Natural killer cell (primary cell): Measurements from ENCODE around the gene ERP27. TPM values are rescaled to one million over a fixed set of nuclear protein-coding genes. Genes with fewer than 3 reads are reported as not detected.
A peak's percentile ranks its signal among the peaks of the same experiment; 100 is the strongest.

Source experiments
- ATAC-seq, 3 donors: fragments of 150-1000 bp in 2 of 3; fragments of 200-7000 bp in 1 of 3; cut with Tn5 transposase; 1 replicate in 1 of 3; 2 replicates in 2 of 3; pipeline ENCODE4 v1.10.0; 2021; ENCODE audit warnings: mild to moderate bottlenecking in 2 of 3, moderate library complexity in 2 of 3
- DNase-seq, 2 donors: peaks; one replicate each; pipeline versions ENCODE4 v3.0.0 to v3.0.0-alpha.2; 2013 to 2021; ENCODE audit warnings: mixed read lengths in 1 of 2
- H3K27ac ChIP-seq: one replicate; pipeline ENCODE4 v1.5.1; 2013; ENCODE audit warnings: mild to moderate bottlenecking, low read length
- H3K27me3 ChIP-seq: one replicate; pipeline ENCODE4 v1.6.1; 2013; ENCODE audit warnings: low read length; ENCODE audit not compliant: control insufficient read depth, insufficient read depth
- H3K36me3 ChIP-seq: one replicate; pipeline ENCODE4 v1.6.1; 2013; ENCODE audit warnings: low read length; ENCODE audit not compliant: control insufficient read depth, insufficient read depth
- H3K4me1 ChIP-seq: one replicate; pipeline ENCODE4 v1.6.1; 2013; ENCODE audit warnings: low read length; ENCODE audit not compliant: control insufficient read depth, insufficient read depth
- H3K4me3 ChIP-seq: one replicate; pipeline ENCODE4 v1.5.1; 2013; ENCODE audit warnings: low read length
- H3K9me3 ChIP-seq: one replicate; pipeline ENCODE4 v1.6.1; 2013; ENCODE audit warnings: low read length; ENCODE audit not compliant: control insufficient read depth, insufficient read depth
- H3K27ac Mint-ChIP-seq, 2 donors: one replicate each; pipeline ENCODE4 v1.8.0; 2022; ENCODE audit warnings: mild to moderate bottlenecking in 2 of 2, mixed read lengths in 2 of 2, moderate library complexity in 1 of 2
- H3K27me3 Mint-ChIP-seq, 2 donors: one replicate each; pipeline ENCODE4 v1.8.0; 2022; ENCODE audit warnings: low read depth in 2 of 2, mixed read lengths in 2 of 2
- H3K36me3 Mint-ChIP-seq: one replicate; pipeline ENCODE4 v1.8.0; 2022; ENCODE audit warnings: mixed read lengths
- H3K4me1 Mint-ChIP-seq, 2 donors: one replicate each; pipeline ENCODE4 v1.8.0; 2022; ENCODE audit warnings: mixed read lengths in 2 of 2
- H3K4me3 Mint-ChIP-seq: one replicate; pipeline ENCODE4 v1.8.0; 2022; ENCODE audit warnings: mild to moderate bottlenecking, moderate library complexity, mixed read lengths
- H3K9me3 Mint-ChIP-seq, 2 donors: one replicate each; pipeline ENCODE4 v1.8.0; 2022; ENCODE audit warnings: mixed read lengths in 2 of 2
- CTCF ChIP-seq: fragments of 200-600 bp; IDR thresholded peaks from one replicate; pipeline ENCODE4 v1.8.0; 2022; ENCODE audit warnings: antibody characterized with exemption
- WGBS: methylation state at CpG from one replicate; pipeline ENCODE4 v1.1.7; 2013; ENCODE audit warnings: missing lambda C conversion rate; ENCODE audit not compliant: insufficient coverage; 5-methylcytosine and 5-hydroxymethylcytosine counted together
- intact Hi-C: fragments of 100-400 bp; cut with micrococcal nuclease; formaldehyde crosslinking; loops from one replicate; pipeline ENCODE4 v1.14.2; 2022
- total RNA-seq, 4 donors: library from RNA; stranded (reverse); fragments of 120-200 nt in 1 of 4; gene quantifications; one replicate each; pipeline versions ENCODE4 v1.2.3 to v1.2.4, GENCODE V29; 2013 to 2022

The ERP27 gene
- total RNA-seq, 3 donors from 2014 or later (not counting 1 experiment from before 2014, with no cell fraction given): 9.8 to 15.2 (median 12.3) TPM

GRCh38 chr12:14950421-14950820 is 12.1 kb upstream of the ERP27 start:
- H3K27me3 ChIP-seq: no peaks in the 10 kb centered on the region
- 48% methylated on average over 2 of the region's 4 CpGs for WGBS
- peak overlapping the region; percentile 81 for H3K27ac ChIP-seq
- Mint-ChIP-seq H3K4me1 (peaks cover 85 to 92% of the 10 kb centered on the region in 2 donors), H3K27me3 (no peaks in the 10 kb centered on the region), H3K27ac (peak overlapping the region; percentile 94 to 95), H3K9me3 (no peaks in the 10 kb centered on the region), H3K4me3 (peak overlapping the region; percentile 80), H3K36me3 (peaks cover 45% of the 10 kb centered on the region)
- H3K4me1 ChIP-seq: peaks cover 49% of the 10 kb centered on the region
- no peaks in the 10 kb centered on the region for H3K9me3 ChIP-seq
- no peak for ATAC-seq
- TF ChIP-seq CTCF: no peak
- H3K4me3 ChIP-seq: no peak overlapping the region
- peaks cover 63% of the 10 kb centered on the region for H3K36me3 ChIP-seq
- peak in 1 of 2 donors; percentile 40 for DNase-seq
- intact Hi-C loops: no loop called here

GRCh38 chr12:14949631-14950030 is 11.3 kb upstream of the ERP27 start:
- Histone ChIP-seq H3K9me3 (no peaks in the 10 kb centered on the region), H3K36me3 (peaks cover 65% of the 10 kb centered on the region), H3K27ac (peak overlapping the region; percentile 81), H3K27me3 (no peaks in the 10 kb centered on the region), H3K4me3 (no peak overlapping the region), H3K4me1 (peaks cover 49% of the 10 kb centered on the region)
- no peaks in the 10 kb centered on the region for H3K27me3 Mint-ChIP-seq
- peaks cover 93 to 97% of the 10 kb centered on the region in 2 donors for H3K4me1 Mint-ChIP-seq
- peak overlapping the region; percentile 94 to 95 for H3K27ac Mint-ChIP-seq
- peaks cover 52% of the 10 kb centered on the region for H3K36me3 Mint-ChIP-seq
- intact Hi-C loops: no loop called here
- WGBS: 78% methylated on average over 5 of the region's 5 CpGs
- ATAC-seq (no peak), DNase-seq (peak in 1 of 2 donors; percentile 42)
- H3K9me3 Mint-ChIP-seq: no peaks in the 10 kb centered on the region
- TF ChIP-seq CTCF: no peak
- peak overlapping the region; percentile 80 for H3K4me3 Mint-ChIP-seq

DNA sequence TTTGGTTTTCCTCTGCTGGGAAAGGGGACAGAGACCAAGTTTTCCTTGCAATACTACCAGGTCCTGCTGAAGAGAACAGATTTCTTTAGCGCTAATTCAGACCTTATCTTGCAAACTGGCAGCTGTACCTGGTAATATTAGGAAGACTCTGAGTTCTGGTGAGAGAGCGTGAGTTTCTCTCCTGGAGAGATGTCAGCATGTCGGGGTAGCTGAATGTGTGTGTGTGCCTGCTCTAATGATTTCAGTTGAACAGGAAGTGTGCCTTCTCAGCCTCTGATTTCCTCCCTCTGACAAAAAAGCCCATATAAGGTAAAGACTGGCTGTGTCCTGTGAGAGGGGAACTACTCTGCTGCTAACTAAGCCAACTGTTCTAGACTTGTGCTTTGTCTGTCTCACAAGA is 10.3 kb upstream of the ERP27 start:
- H3K4me3 Mint-ChIP-seq: peak overlapping the region; percentile 80

More for the DNA sequence above, 10.3 kb upstream of the ERP27 start:
- DNase-seq (peak in 1 of 2 donors; percentile 89), ATAC-seq (peak; percentile 77 to 93 (median 87))
- intact Hi-C loops: loop anchor here (1.0 kb wide), 1 partner anchor 13 kb away; the partner anchor contains the start of gene ARHGDIB
- H3K27me3 Mint-ChIP-seq: no peaks in the 10 kb centered on the region
- H3K27ac ChIP-seq: peak overlapping the region; percentile 81
- WGBS: 0% methylated on average over 3 of the region's 3 CpGs
- no peaks in the 10 kb centered on the region for H3K27me3 ChIP-seq
- no peaks in the 10 kb centered on the region for H3K9me3 ChIP-seq
- TF ChIP-seq CTCF: no peak
- peaks cover 70% of the 10 kb centered on the region for H3K36me3 ChIP-seq
- H3K4me3 ChIP-seq: no peak overlapping the region
- H3K4me1 Mint-ChIP-seq: peaks cover 86 to 91% of the 10 kb centered on the region in 2 donors
- no peaks in the 10 kb centered on the region for H3K9me3 Mint-ChIP-seq
- peaks cover 41% of the 10 kb centered on the region for H3K4me1 ChIP-seq
- H3K36me3 Mint-ChIP-seq: peaks cover 57% of the 10 kb centered on the region
- H3K27ac Mint-ChIP-seq: peak overlapping the region; percentile 94 to 95
